Ishikawa (cell line): Measurements from ENCODE around the gene LDLRAP1.

ENCODE experiments used
- CEBPB ChIP-seq: IDR thresholded peaks from 2 replicates; pipeline ENCODE4 v1.6.1; 2012
- EGR1 ChIP-seq: IDR thresholded peaks from 2 replicates; pipeline ENCODE4 v1.6.1; 2012
- RAD21 ChIP-seq: IDR thresholded peaks from 2 replicates; pipeline ENCODE4 v1.6.1; 2012; ENCODE audit warnings: low read depth
- YY1 ChIP-seq: IDR thresholded peaks from 2 replicates; pipeline ENCODE4 v1.6.1; 2012; ENCODE audit warnings: low read depth
- TF ChIP-seq, protein P1 (sequence below): IDR thresholded peaks from 2 replicates; pipeline ENCODE4 v1.6.1; 2012
- TF ChIP-seq, protein P2 (sequence below): IDR thresholded peaks from 2 replicates; pipeline ENCODE4 v1.6.1; 2012

DNA sequence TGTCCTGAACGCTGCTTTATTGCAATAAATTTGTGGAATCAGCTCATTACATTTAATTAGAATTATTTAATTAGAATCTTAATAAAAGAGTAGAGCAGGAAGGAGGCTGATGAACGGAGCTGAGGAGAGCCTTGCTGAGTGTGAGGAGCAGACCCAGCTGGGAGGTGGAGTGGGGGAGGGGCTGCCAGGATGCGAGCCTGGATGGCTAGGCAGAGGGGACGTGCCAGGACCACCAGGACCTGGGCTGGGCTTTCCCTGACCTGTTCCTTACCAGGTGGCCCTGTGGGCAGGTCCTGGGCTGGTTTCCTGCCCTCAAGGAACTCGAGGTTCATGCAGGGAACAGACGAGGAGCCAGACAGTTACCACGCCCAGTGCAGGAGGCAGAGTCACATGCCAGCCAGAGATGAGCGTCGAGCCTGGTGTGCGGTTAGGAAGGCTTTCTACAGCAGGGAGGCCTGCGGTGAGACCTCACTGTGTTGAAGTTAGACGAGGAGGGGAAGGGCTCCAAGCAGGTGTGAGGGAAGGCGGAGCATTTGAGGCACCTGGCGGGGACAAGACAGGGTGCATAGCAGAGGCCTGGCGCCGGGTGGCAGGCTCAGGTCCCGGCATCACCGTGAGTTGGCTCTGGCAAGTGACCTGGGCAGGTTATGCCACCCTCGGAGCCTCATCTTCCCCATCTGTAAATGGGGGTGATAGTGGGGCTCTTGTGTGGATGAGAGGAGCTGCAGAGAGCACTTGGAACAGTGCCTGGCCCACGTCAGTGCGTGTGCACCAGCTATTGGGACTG is 33.9 kb downstream of the LDLRAP1 start:
- TF ChIP-seq, protein P1, sequence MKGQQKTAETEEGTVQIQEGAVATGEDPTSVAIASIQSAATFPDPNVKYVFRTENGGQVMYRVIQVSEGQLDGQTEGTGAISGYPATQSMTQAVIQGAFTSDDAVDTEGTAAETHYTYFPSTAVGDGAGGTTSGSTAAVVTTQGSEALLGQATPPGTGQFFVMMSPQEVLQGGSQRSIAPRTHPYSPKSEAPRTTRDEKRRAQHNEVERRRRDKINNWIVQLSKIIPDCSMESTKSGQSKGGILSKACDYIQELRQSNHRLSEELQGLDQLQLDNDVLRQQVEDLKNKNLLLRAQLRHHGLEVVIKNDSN: no peak
- TF ChIP-seq EGR1 (no peak), RAD21 (no peak), YY1 (no peak), CEBPB (no peak)
- TF ChIP-seq, protein P2, sequence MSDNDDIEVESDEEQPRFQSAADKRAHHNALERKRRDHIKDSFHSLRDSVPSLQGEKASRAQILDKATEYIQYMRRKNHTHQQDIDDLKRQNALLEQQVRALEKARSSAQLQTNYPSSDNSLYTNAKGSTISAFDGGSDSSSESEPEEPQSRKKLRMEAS: no peak
